Smooth muscle cell (in vitro differentiated cells): ENCODE data around the gene DAAM1. TPM values are rescaled to one million over a fixed set of nuclear protein-coding genes. Genes with fewer than 3 reads are reported as not detected.
A peak's percentile ranks its signal among the peaks of the same experiment; 100 is the strongest.

Experiments
- DNase-seq: peaks from one replicate; lab custom pipeline; 2025; ENCODE audit not compliant: unreplicated experiment; lab: John Stamatoyannopoulos, UW
- H2AFZ ChIP-seq: fragments of 200-600 bp; sonication (generic); 2 replicates; pipeline ENCODE4 v1.6.0; 2016; ENCODE audit warnings: antibody characterized with exemption, low read depth, mild to moderate bottlenecking
- H3F3A ChIP-seq: fragments of 200-600 bp; sonication (generic); 2 replicates; pipeline ENCODE4 v1.6.0; 2017; ENCODE audit warnings: antibody characterized with exemption, low read depth
- H3K27ac ChIP-seq: fragments of 200-600 bp; sonication (generic); 2 replicates; pipeline ENCODE4 v1.5.1; 2016; ENCODE audit warnings: low read depth, mild to moderate bottlenecking
- H3K27me3 ChIP-seq: fragments of 200-600 bp; sonication (generic); 2 replicates; pipeline ENCODE4 v1.6.1; 2016; ENCODE audit warnings: low read depth, mild to moderate bottlenecking
- H3K36me3 ChIP-seq: fragments of 200-600 bp; sonication (generic); 2 replicates; pipeline ENCODE4 v1.5.1; 2016; ENCODE audit warnings: low read depth
- H3K4me1 ChIP-seq: fragments of 200-600 bp; sonication (generic); 2 replicates; pipeline ENCODE4 v1.5.1; 2016; ENCODE audit warnings: low read depth
- H3K4me2 ChIP-seq: fragments of 200-600 bp; sonication (generic); 2 replicates; pipeline ENCODE4 v1.6.0; 2016; ENCODE audit warnings: mild to moderate bottlenecking
- H3K4me3 ChIP-seq: fragments of 200-600 bp; sonication (generic); 2 replicates; pipeline ENCODE4 v1.5.1; 2016; ENCODE audit warnings: mild to moderate bottlenecking
- H3K79me2 ChIP-seq: fragments of 200-600 bp; sonication (generic); 2 replicates; pipeline ENCODE4 v1.6.0; 2016; ENCODE audit warnings: low read depth, mild to moderate bottlenecking
- H3K9ac ChIP-seq: fragments of 200-600 bp; sonication (generic); 2 replicates; pipeline ENCODE4 v1.6.0; 2016; ENCODE audit warnings: low read depth
- H3K9me3 ChIP-seq: fragments of 200-600 bp; sonication (generic); replicated peaks from 2 replicates; pipeline ENCODE4 v1.5.1; 2016; ENCODE audit warnings: low read depth
- H4K20me1 ChIP-seq: fragments of 200-600 bp; sonication (generic); 2 replicates; pipeline ENCODE4 v1.6.0; 2016; ENCODE audit warnings: low read depth
- CTCF ChIP-seq: fragments of 200-600 bp; sonication (generic); IDR thresholded peaks from 2 replicates; pipeline ENCODE4 v1.5.1; 2017; ENCODE audit warnings: borderline replicate concordance, mild to moderate bottlenecking, antibody characterized with exemption; ENCODE audit not compliant: insufficient read depth, poor library complexity, severe bottlenecking
- WGBS: methylation state at CpG from one replicate; pipeline ENCODE4 v1.1.7; 2016; ENCODE audit warnings: low lambda C conversion rate; 5-methylcytosine and 5-hydroxymethylcytosine counted together
- polyA plus RNA-seq: library from polyadenylated mRNA; unstranded; fragments of >200 nt; fragmentation: Nextera tagmentation; extraction: Ambion mirVana; gene quantifications from 2 replicates; pipeline ENCODE4 v1.2.1, GENCODE V29; 2016
- total RNA-seq: library from RNA; depleted of rRNA; stranded (reverse); fragments of >200 nt; gene quantifications from 2 replicates; pipeline ENCODE4 v1.2.3, GENCODE V29; 2014

The DAAM1 gene
- total and polyA plus RNA-seq, 2 experiments from 2014 or later: 10.9 to 46.4 TPM

GRCh38 chr14:59346796-59347510 is 158.5 kb downstream of the DAAM1 start:
- peaks cover 40% of the 10 kb centered on the region for H3K4me1 ChIP-seq
- H3K79me2 ChIP-seq: no peaks in the 10 kb centered on the region
- no peak overlapping the region for H2AFZ ChIP-seq
- H3K36me3 ChIP-seq: no peaks in the 10 kb centered on the region
- H3K9me3 ChIP-seq: no peaks in the 10 kb centered on the region
- H3K27me3 ChIP-seq: no peaks in the 10 kb centered on the region
- no peak for TF ChIP-seq CTCF
- peak overlapping the region; percentile 84 for H3K27ac ChIP-seq
- no peak overlapping the region for H3K4me3 ChIP-seq
- no peaks in the 10 kb centered on the region for H4K20me1 ChIP-seq
- peaks cover 28% of the 10 kb centered on the region for H3F3A ChIP-seq
- peak overlapping the region; percentile 74 for H3K4me2 ChIP-seq
- 18% methylated on average over 5 of the region's 5 CpGs for WGBS
- H3K9ac ChIP-seq: peak overlapping the region; percentile 30
- no peak for DNase-seq

GRCh38 chr14:59347511-59347900 is 159.0 kb downstream of the DAAM1 start:
- peak overlapping the region; percentile 84 for H3K27ac ChIP-seq
- 90% methylated on average over 5 of the region's 5 CpGs for WGBS
- no peak for TF ChIP-seq CTCF
- no peak overlapping the region for H3K4me3 ChIP-seq
- H3K9ac ChIP-seq: peak overlapping the region; percentile 30
- H3K4me1 ChIP-seq: peaks cover 34% of the 10 kb centered on the region
- no peaks in the 10 kb centered on the region for H3K79me2 ChIP-seq
- H3K4me2 ChIP-seq: peak overlapping the region; percentile 74
- no peaks in the 10 kb centered on the region for H3K27me3 ChIP-seq
- H3F3A ChIP-seq: peaks cover 28% of the 10 kb centered on the region
- DNase-seq: no peak
- no peaks in the 10 kb centered on the region for H4K20me1 ChIP-seq
- no peak overlapping the region for H2AFZ ChIP-seq
- H3K9me3 ChIP-seq: no peaks in the 10 kb centered on the region
- no peaks in the 10 kb centered on the region for H3K36me3 ChIP-seq

- Histone ChIP-seq H2AFZ (no peak overlapping the region), H3K4me1 (peaks cover 32% of the 10 kb centered on the region), H3K9me3 (no peaks in the 10 kb centered on the region), H3K9ac (no peak overlapping the region), H3K4me3 (no peak overlapping the region), H3K36me3 (no peaks in the 10 kb centered on the region), H3K4me2 (no peak overlapping the region), H3K27me3 (no peaks in the 10 kb centered on the region), H3F3A (peaks cover 28% of the 10 kb centered on the region), H3K27ac (peak overlapping the region; percentile 84), H4K20me1 (no peaks in the 10 kb centered on the region), H3K79me2 (no peaks in the 10 kb centered on the region)
- no peak for DNase-seq
- TF ChIP-seq CTCF: no peak
- 71% methylated on average over 3 of the region's 3 CpGs for WGBS
Measured at GRCh38 chr14:59347915-59348314, 159.4 kb downstream of the DAAM1 start.

GRCh38 chr14:59349258-59349701 is 160.8 kb downstream of the DAAM1 start:
- 55% methylated on average over 4 of the region's 4 CpGs for WGBS
- Histone ChIP-seq H3K27ac (no peak overlapping the region), H3K4me3 (no peak overlapping the region), H2AFZ (no peak overlapping the region), H3K4me1 (peaks cover 21% of the 10 kb centered on the region), H3K36me3 (no peaks in the 10 kb centered on the region), H3K4me2 (peak overlapping the region; percentile 20), H4K20me1 (no peaks in the 10 kb centered on the region), H3K79me2 (no peaks in the 10 kb centered on the region), H3F3A (peaks cover 26% of the 10 kb centered on the region), H3K9me3 (no peaks in the 10 kb centered on the region), H3K9ac (no peak overlapping the region), H3K27me3 (no peaks in the 10 kb centered on the region)
- no peak for TF ChIP-seq CTCF
- DNase-seq: no peak
